HepG2 (cell line): ENCODE results near the gene C14orf93. TPM values are rescaled to one million over a fixed set of nuclear protein-coding genes. Genes with fewer than 3 reads are reported as not detected.

ENCODE experiments used
- AFF4 ChIP-seq: sonication (generic); formaldehyde crosslinking; IDR thresholded peaks from 2 replicates; pipeline ENCODE4 v1.4.0; 2020; ENCODE audit warnings: missing genetic modification reagents
- BCLAF1 ChIP-seq: fragments of 450-650 bp; IDR thresholded peaks from 2 replicates; pipeline ENCODE4 v1.6.1; 2017; ENCODE audit warnings: mild to moderate bottlenecking
- CBX5 ChIP-seq: sonication (generic); formaldehyde crosslinking; IDR thresholded peaks from 2 replicates; pipeline ENCODE4 v1.4.0; 2020; ENCODE audit warnings: missing genetic modification reagents, borderline replicate concordance
- CEBPB ChIP-seq: IDR thresholded peaks from 2 replicates; pipeline ENCODE4 v1.6.1; 2011; ENCODE audit warnings: low read depth, low read length, improper control_type of control experiment, borderline replicate concordance
- HNF1A ChIP-seq, 2 experiments: sonication (generic) in 1 of 2; formaldehyde crosslinking in 1 of 2; IDR thresholded peaks; 2 replicates each; pipeline versions ENCODE4 v1.4.0 to v1.6.1; 2016 to 2020; ENCODE audit warnings: borderline replicate concordance in 1 of 2, low read depth in 1 of 2, mild to moderate bottlenecking in 1 of 2, missing genetic modification reagents in 1 of 2
- HNF4A ChIP-seq: sonication (generic); formaldehyde crosslinking; IDR thresholded peaks from 2 replicates; pipeline ENCODE4 v1.4.0; 2020; ENCODE audit warnings: missing genetic modification reagents
- KLF13 ChIP-seq: sonication (generic); formaldehyde crosslinking; IDR thresholded peaks from 2 replicates; pipeline ENCODE4 v1.4.0; 2020; ENCODE audit warnings: mild to moderate bottlenecking, missing genetic modification reagents
- MXI1 ChIP-seq: IDR thresholded peaks from 3 replicates; pipeline ENCODE4 v1.6.1; 2012; ENCODE audit warnings: low read depth, low read length, inconsistent platforms, borderline replicate concordance
- ZNF331 ChIP-seq: sonication (generic); formaldehyde crosslinking; IDR thresholded peaks from 2 replicates; pipeline ENCODE4 v1.4.0; 2020; ENCODE audit warnings: missing genetic modification reagents
- ZNF34 ChIP-seq: sonication (generic); formaldehyde crosslinking; IDR thresholded peaks from 2 replicates; pipeline ENCODE4 v1.4.0; 2020; ENCODE audit warnings: mild to moderate bottlenecking, missing genetic modification reagents, borderline replicate concordance
- ZNF350 ChIP-seq: sonication (generic); formaldehyde crosslinking; IDR thresholded peaks from 2 replicates; pipeline ENCODE4 v1.4.0; 2020; ENCODE audit warnings: mild to moderate bottlenecking, low read depth, missing genetic modification reagents, borderline replicate concordance
- ZNF557 ChIP-seq: sonication (generic); formaldehyde crosslinking; IDR thresholded peaks from 2 replicates; pipeline ENCODE4 v1.4.0; 2020; ENCODE audit warnings: missing genetic modification reagents
- ZNF607 ChIP-seq: sonication (generic); formaldehyde crosslinking; IDR thresholded peaks from 2 replicates; pipeline ENCODE4 v1.5.1; 2020; ENCODE audit warnings: missing genetic modification reagents, mild to moderate bottlenecking, borderline replicate concordance
- ZNF878 ChIP-seq: sonication (generic); formaldehyde crosslinking; IDR thresholded peaks from 2 replicates; pipeline ENCODE4 v1.8.1; 2023; ENCODE audit warnings: mild to moderate bottlenecking, missing genetic modification reagents, moderate library complexity
- polyA plus RNA-seq, 8 experiments: library from polyadenylated mRNA; depleted of rRNA in 3 of 8; stranded (reverse) in 7 of 8; unstranded in 1 of 8; fragments of >200 nt; fragmentation: Illumina TruSeq in 4 of 8; extraction: Trizol in 4 of 8; gene quantifications; 2 replicates each; pipeline versions ENCODE4 v1.2.1 to v1.2.3, GENCODE V29; 2011 to 2016; ENCODE audit warnings: low read depth in 4 of 8, missing spikeins in 1 of 8, mixed read lengths in 1 of 8; ENCODE audit not compliant: insufficient read depth in 1 of 8
- total RNA-seq, 5 experiments: library from RNA; depleted of rRNA; stranded (reverse); fragments of >200 nt; fragmentation: Illumina TruSeq; extraction: Trizol; gene quantifications; 2 replicates each; pipeline ENCODE4 v1.2.3, GENCODE V29; 2016; ENCODE audit warnings: low read depth in 1 of 5

C14orf93 gene
- total and polyA plus RNA-seq, 2 of the 13 experiments (the other 11 are each of a cell fraction or from before 2014, with no cell fraction given), result 11.4 to 22.5 TPM

- TF ChIP-seq AFF4 (CRISPR knock-in tag) (no peak), CBX5 (CRISPR knock-in tag) (no peak), CEBPB (peak; percentile 25; the same call in 1 of the 2 replicates), ZNF34 (CRISPR knock-in tag) (no peak), KLF13 (CRISPR knock-in tag) (0 out of 2 replicates have a peak, but pooled peaks have one; percentile 76), BCLAF1 (no peak), ZNF607 (CRISPR knock-in tag) (peak; percentile 61; the same call in 1 of the 2 replicates), ZNF331 (CRISPR knock-in tag) (no peak), MXI1 (no peak), ZNF557 (CRISPR knock-in tag) (no peak), ZNF350 (CRISPR knock-in tag) (no peak), HNF1A (IDR thresholded peaks at IDR 0.05; ENCODE audit: low read depth) (no peak), HNF1A (CRISPR knock-in tag; IDR thresholded peaks at IDR 0.05; ENCODE audit: borderline replicate concordance) (no peak), HNF4A (CRISPR knock-in tag) (peak; percentile 59), ZNF878 (CRISPR knock-in tag) (no peak)
Observed at GRCh38 chr14:23045419-23046357, 35.7 kb upstream of the C14orf93 start (continued).
